ENCODE results near the gene CADPS.

The CADPS gene

DNA sequence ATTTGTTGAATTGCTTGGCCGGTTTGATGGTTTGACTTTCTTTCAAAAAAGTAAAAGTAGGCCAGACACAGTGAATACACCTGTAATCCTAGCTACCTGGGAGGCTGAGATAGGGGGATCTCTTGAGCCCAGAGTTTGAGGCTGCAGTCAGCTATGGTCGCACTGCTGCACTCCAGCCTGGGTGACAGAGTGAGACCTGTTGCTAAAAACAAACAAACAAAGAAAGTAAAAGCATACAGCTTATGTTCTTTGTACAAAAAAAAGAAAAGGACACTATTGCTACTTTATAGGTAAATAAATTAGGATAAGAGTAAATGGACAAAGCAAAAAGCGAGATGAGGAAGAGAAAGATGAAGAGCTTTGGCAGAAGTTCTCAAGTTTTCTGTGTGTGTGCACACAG, 488.0 kb downstream of the CADPS start:
- no peak overlapping the region for H3K4me3 ChIP-seq (ENCODE audit: low read depth, low read length)

DNA sequence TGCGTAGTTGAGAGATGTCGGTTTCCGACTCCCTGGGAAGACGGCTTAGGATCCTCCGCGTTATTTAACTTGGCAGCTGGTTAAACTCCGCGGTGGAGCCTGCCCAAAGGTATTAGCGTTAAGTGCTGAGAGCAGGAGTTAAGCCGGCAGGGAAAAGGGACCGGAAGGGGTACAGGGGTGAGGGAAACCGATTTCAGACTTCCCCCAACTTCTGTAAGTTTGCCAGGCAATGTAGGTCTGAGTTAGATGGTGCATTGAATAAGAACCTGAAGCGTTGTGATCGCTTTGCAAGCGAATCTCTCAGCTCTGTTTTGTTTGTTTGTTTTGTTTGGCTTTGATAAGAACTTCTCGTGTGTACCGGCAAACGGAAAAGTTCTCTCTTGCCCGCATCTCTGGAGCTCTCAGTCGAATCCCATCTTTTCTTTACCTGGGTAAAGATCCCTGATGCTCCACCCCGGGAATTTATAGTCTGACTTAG, 495.9 kb downstream of the CADPS start:
- no peak overlapping the region for H3K4me3 ChIP-seq (ENCODE audit: low read depth, low read length)
- TF ChIP-seq, protein P1, sequence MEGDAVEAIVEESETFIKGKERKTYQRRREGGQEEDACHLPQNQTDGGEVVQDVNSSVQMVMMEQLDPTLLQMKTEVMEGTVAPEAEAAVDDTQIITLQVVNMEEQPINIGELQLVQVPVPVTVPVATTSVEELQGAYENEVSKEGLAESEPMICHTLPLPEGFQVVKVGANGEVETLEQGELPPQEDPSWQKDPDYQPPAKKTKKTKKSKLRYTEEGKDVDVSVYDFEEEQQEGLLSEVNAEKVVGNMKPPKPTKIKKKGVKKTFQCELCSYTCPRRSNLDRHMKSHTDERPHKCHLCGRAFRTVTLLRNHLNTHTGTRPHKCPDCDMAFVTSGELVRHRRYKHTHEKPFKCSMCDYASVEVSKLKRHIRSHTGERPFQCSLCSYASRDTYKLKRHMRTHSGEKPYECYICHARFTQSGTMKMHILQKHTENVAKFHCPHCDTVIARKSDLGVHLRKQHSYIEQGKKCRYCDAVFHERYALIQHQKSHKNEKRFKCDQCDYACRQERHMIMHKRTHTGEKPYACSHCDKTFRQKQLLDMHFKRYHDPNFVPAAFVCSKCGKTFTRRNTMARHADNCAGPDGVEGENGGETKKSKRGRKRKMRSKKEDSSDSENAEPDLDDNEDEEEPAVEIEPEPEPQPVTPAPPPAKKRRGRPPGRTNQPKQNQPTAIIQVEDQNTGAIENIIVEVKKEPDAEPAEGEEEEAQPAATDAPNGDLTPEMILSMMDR (IDR thresholded peaks at IDR 0.05; ENCODE audit: insufficient read depth, low read depth, low read length, missing control alignments), result no peak
- no peak for DNase-seq (ENCODE audit: low read depth)

More for the DNA sequence above, 488.0 kb downstream of the CADPS start:
- TF ChIP-seq, protein P1 (IDR thresholded peaks at IDR 0.05; ENCODE audit: insufficient read depth, low read depth, low read length, missing control alignments), result no peak
- no peak for DNase-seq (ENCODE audit: low read depth)

DNA sequence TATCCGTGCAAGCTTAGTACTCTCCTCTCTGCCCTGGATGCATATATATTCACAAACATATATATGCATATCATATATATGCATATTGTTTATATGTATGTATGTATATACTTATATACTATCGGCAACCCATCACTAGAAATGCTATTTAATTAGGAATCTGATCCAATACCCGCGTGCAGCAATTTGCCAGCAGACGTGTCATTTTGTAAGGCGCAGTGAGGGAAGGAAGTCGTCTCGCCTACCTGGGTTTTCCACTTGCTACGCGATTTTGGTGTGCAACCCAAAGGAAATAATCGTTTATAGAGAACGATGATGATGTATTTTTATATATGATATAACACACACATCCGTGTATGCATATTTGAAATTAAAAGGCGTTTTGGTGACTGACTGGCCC, 496.3 kb downstream of the CADPS start:
- TF ChIP-seq, protein P1 (IDR thresholded peaks at IDR 0.05; ENCODE audit: insufficient read depth, low read depth, low read length, missing control alignments), result no peak
- DNase-seq (ENCODE audit: low read depth), result no peak
- H3K4me3 ChIP-seq (ENCODE audit: low read depth, low read length), result no peak overlapping the region

DNA sequence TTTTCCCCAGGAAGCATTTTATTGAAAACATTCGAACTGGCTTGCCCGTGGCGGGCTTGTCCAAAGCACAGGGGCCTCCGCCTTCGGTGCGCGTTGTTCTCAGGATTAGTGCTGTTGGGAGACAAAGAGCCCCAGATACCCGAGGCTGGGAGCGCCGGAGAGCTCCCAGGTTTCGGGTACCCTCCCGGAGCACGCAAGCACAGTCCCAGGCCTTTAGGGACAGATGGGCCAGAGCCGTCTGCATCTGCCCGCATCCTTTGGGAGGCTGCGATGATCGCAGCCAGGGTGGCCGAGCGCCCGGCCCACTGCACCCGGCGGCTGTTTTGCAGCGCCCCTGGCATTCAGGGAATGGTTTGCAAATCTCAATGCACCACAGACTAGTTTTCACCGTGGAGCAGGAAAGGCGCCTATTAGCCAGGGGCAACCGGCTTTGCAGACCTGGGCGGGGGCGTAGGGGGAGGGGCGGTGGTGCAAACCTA, 496.9 kb downstream of the CADPS start:
- no peak for DNase-seq (ENCODE audit: low read depth)
- TF ChIP-seq, protein P1 (IDR thresholded peaks at IDR 0.05; ENCODE audit: insufficient read depth, low read depth, low read length, missing control alignments), result no peak
- no peak overlapping the region for H3K4me3 ChIP-seq (ENCODE audit: low read depth, low read length)

DNA sequence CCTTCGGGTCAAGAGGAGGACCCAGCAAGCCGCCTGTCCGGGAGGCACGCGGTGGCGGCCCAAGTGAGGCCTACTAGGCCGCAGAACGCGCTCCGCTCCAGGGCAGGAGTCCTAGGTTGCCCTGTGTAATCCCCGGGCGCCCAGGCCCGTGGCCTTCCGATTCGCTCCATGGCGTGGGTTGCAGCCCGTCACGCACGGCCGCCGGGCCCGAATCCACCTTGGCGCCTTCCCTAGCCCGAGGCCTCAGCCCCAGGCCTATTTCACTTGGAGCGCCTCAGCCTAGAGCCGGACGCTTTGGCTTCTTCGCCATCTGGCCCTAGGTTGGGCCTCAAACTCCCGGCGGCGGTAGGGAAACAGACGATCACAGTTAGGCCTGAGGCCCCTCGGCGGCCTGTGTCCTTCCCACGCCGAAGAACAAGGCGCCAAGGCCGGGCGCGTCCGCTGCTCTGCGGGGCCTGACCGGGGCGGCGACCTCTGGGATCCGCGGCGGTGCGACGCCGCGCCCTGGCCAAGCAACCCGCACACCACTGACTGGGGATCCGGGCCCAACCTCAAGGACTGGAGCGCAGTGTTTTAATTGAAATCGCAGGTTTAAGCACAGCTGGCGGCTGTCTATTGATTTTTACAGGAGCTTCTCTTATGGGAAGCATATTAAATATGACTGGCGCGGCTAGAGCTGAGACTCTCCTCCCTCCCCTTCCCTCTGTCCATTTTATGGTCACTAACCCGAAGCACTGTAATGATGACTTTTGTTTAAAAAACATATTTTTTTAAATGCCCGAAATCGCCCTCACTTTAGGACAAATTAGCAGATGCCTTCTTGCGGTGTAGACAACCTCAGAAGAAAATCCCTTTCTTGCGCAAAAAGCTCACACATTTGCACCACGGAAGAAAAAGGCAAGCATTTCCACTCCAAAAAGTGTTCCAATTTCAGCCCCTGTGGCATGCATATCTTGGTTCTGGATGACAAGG, 498.0 kb downstream of the CADPS start:
- TF ChIP-seq, protein P1 (IDR thresholded peaks at IDR 0.05; ENCODE audit: insufficient read depth, low read depth, low read length, missing control alignments), result no peak
- no peak for DNase-seq (ENCODE audit: low read depth)
- H3K4me3 ChIP-seq (ENCODE audit: low read depth, low read length), result no peak overlapping the region

DNA sequence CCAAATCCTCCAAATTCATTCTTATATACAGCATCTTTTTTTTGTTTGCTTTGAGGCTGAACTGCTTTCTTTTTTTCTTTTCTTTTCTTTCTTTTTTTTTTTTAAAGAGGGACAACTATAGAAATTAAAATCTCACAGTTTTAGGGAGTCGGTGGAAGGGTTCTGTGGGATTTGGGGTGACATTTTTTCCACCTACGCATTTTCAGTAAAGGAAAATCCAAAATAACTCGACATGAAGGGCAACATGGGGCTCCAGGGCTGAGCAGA, 498.8 kb downstream of the CADPS start:
- no peak for DNase-seq (ENCODE audit: low read depth)
- TF ChIP-seq, protein P1 (IDR thresholded peaks at IDR 0.05; ENCODE audit: insufficient read depth, low read depth, low read length, missing control alignments), result no peak
- no peak overlapping the region for H3K4me3 ChIP-seq (ENCODE audit: low read depth, low read length)
